ENCODE results near the gene UBE2G1. TPM values are rescaled to one million over a fixed set of nuclear protein-coding genes. Genes with fewer than 3 reads are reported as not detected.

UBE2G1 gene
- total and polyA plus RNA-seq, 10 of the 15 experiments (the other 5 are each of a cell fraction or from before 2014, with no cell fraction given), result 24.4 to 139 (median 77.4) TPM

DNA sequence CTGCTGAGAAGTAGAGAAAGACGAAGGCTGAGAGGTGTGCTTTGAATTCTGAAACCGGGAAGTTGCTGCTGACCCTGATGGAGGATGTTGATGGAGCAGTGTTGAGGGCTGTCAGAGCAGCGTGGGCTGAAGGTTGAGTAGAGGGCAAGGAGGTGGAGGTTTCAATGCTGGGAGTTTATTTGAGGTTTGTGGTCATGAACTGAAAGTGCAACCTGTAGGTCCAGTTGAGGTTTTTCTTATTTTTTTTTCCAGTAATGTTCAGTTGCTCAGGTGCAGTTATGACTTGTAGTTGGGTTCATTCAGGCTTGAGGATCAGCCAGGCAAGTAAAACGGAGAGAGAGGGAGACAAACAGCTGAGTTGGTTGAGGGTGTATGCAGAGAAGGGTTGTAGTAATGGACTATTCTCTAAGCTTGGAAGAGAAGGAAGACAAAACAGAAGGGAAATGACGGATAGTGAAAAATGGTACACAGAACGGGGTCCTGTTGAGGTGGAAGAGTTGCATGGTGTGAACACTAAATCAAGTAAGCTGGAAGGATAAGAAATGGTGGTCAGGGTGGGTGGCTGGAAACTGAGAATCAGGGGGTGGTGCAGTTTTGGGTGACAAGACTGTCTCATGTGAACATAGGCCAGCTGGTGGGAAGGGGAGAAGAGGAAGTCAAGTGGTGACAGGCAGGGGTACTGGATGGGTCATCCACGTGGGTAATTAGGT lies 8.7 kb upstream of the UBE2G1 start (continued):
- TF ChIP-seq NKRF (conservative IDR thresholded peaks at IDR 0.05) (0 out of 2 replicates have a peak, but pooled peaks have one; percentile 14), CEBPZ (IDR thresholded peaks at IDR 0.05; ENCODE audit: low read depth, low read length) (no peak), CHD1 (IDR thresholded peaks at IDR 0.05; ENCODE audit: low read depth, low read length) (no peak), SUZ12 (IDR thresholded peaks at IDR 0.05; ENCODE audit: unreplicated experiment) (no peak), PAX8 (IDR thresholded peaks at IDR 0.05) (no peak), HDGF (IDR thresholded peaks at IDR 0.05) (peak; percentile 82; the same call in 1 of the 2 replicates), IKZF1 (conservative IDR thresholded peaks at IDR 0.05) (peak; percentile 96), JUND (IDR thresholded peaks at IDR 0.05; ENCODE audit: low read depth, low read length) (peak; percentile 51; the same call in 1 of the 2 replicates), CEBPB (IDR thresholded peaks at IDR 0.05; ENCODE audit: borderline replicate concordance in 1 of 2, low read depth in 2 of 2, low read length in 2 of 2) (peak in 1 of 2 experiments; percentile 99; a peak in 2 of 4 replicates)
